GM18868 (cell line): ENCODE measurements around the gene MT1HL1.

Source experiments
- ATAC-seq: cut with Tn5 transposase; IDR thresholded peaks from one replicate; pipeline ENCODE4 v1.9.1; 2021; ENCODE audit warnings: mild to moderate bottlenecking, moderate library complexity; ENCODE audit not compliant: unreplicated experiment

MT1HL1 gene

GRCh38 chr1:237004116-237004515, at the start of gene MT1HL1:
MT1HL1 (minus strand) TSS chr1:237004441; CDS start chr1:237004372, 69 bp downstream.
- no peak for ATAC-seq

DNA sequence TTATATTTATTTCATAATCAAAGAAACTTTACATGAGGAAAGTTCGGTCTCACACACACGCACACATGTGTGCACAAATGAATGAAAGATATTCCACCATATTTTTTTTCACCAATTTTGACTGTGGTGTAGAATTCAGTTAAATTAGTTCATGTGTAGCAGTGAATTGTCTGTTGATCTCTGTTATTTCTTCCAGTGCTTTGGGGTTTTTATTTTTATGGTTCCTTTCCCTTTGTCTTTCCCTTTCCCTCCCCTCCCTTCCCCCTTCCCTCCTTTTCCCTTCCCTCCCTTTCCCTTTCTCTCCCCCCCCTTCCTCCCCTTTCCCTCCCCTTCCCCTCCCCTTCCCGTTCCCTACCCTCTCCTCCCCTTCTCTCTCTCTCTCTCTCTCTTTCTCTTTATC, 46.7 kb upstream of the MT1HL1 start:
- ATAC-seq = no peak

- no peak for ATAC-seq
Measured at GRCh38 chr1:237050185-237050584, 45.9 kb upstream of the MT1HL1 start.

GRCh38 chr1:237048803-237049202, 44.6 kb upstream of the MT1HL1 start:
- no peak for ATAC-seq

DNA sequence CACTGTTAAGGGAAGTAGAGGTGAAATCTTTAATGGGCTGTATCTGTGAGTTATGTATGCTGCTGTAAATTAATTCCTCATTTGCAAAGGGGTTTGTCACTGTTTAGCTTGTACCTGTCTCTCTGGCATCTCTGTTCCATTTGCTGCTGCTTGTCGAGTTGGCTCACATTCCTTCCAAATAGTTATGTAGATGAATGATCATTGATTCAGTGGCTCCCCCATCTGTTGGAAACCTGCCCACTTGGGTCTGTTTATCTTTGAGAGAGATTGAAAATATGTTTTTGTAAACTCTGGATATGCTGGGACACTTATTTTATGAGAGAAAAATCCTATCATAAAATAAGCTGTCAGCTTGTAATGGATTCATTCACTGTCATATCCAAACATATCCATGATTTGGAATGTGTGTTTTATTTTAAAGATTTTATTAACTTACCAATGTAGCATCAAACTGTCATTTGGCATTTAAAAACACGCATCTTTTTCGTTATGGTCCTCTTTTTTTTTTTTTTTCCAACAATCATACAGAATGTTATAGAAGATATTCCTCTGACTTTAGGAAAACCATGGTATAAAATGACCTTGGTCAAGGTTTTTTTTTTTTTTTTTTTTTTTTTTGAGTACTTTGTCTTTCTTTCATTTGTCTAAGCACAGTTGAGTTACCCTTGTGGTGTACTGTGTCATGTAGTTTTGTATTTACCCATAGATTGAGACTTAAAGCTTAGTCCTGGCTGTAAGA, 41.2 kb upstream of the MT1HL1 start:
- no peak for ATAC-seq

DNA sequence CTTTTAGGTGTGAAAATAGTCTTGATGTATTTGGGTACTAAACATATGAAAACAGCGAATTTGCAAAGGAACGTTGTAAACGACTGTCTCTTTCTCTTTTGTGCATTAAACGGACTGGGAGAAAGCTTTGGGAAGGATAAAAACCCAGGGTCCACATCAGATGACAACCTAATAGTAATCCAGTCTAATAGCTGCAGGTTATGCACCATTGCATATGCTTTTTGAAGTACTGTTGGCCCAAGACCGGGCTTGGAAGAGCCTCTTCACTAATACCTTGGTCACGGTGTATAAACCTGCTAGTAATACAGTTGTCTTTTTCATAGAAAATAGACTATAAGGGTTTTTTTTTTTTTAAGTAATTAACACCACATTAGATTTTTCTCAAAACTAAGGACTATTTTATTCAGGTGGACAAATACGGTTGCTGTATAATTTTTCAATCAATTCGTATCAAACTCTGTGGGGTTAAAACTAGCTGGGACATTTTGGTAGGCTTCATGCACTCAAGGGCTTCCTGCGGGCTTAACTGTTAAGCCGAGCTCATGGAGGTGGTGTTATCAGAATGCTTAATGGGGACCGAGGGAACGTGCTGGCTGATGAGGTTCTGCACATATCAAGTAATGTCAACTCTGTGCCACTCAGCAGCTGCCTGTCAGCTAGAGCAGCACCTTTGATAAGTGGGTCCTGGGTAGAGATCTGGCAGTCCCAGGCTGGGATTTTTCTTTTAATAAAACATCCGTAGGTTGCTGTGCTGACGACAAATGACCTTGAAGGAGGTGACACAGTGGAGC, 39.8 kb upstream of the MT1HL1 start:
- no peak for ATAC-seq

DNA sequence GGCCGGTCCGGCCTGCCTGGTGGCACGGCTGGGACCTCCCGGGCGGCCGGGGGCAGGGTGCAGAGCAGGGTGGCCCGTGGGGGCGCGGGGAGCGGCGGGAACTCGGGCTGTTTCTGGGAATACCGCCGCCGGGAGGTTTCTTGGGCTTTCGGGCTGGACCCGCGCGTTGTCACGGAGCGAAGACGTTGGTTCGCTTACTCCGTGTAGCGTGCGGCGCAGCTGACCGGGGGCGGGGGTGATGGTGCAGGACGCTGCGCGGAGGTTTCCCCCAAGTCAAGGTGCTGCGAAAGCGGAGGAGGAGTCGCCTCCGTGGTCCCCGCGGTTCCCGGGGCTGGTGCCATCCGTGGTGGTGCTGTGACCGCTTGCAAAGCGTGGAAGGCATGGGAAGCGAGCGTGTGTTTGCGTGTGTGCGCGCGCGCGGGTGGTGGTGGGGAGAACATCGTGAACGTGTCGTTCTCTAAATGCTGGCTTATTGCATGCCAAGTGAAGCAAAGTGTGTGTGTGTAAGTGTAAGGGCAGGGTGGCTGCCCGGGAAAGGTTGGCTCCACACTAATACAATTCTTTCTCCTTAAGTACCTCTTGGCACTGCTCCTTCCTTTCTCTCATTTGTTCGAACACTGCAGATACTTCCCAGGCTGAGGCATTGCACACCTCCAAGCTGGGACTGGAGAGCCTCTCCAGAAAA, 38.8 kb upstream of the MT1HL1 start:
- ATAC-seq = no peak

DNA sequence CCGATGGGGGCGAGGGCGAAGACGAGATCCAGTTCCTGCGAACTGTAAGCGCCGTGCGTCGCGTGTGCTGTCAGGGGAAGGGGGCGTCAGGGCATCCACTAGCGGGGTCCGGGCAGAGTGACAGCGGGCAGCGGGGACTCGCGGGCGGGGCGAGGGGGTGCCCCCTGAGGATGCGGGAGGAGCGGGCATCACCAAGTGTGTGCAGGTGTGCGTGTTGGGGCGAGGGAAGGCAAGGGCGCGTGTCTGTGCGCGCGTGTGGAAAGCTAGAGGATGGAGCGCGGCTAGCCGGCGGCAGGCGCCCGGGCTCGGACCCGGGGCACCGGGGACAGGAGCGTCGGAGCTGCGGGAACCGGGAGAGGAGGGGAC, 38.3 kb upstream of the MT1HL1 start:
- no peak for ATAC-seq

- ATAC-seq = no peak
Measured at GRCh38 chr1:237041795-237042525, 37.7 kb upstream of the MT1HL1 start, which contains the start of gene RYR2. RYR2 (plus strand) TSS chr1:237042184; CDS start chr1:237042522, 338 bp downstream.

- no peak for ATAC-seq
Measured at GRCh38 chr1:237041461-237041794, 37.2 kb upstream of the MT1HL1 start.

GRCh38 chr1:237040823-237041222, 36.6 kb upstream of the MT1HL1 start:
- ATAC-seq = no peak

DNA sequence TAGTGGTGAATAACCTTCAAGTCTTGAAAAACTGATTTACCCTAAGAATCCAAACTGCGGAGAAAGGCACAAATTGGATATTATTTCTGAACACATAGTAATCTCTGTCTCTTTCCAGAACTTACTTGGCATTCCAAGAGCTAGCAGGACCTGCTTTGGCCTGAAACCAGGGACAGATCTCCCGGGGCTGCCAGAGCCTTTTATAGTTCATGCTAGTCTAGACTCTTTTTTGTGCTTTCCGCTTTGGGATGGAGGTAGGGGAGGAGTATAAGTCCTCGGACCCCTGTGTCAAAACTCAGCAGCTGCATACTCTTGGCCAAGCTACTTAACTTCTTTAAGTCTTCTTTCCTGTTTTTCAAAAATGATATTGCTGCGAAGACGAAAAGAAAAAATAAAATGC, 34.0 kb upstream of the MT1HL1 start:
- no peak for ATAC-seq

- ATAC-seq = no peak
Measured at GRCh38 chr1:237035759-237036158, 31.5 kb upstream of the MT1HL1 start.

DNA sequence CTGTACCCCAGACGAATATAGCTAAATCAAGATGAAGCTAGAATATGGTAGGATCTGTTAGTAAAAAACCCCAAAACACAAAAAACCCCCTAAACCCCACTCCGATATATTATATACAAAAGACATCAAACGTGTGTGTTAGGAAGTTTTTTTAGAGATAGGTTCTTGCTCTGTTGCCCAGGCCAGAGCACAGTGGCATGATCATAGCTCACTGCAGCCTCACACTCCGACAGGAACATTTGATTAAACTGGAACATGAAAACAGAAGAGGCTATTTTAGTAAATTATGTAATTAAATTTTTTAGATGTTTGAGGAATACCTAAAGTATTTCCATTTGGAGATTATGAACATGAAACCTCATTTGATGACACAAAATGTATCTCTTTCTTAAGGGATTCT, 29.6 kb upstream of the MT1HL1 start:
- no peak for ATAC-seq

- no peak for ATAC-seq
Measured at GRCh38 chr1:237033061-237033460, 28.8 kb upstream of the MT1HL1 start.

GRCh38 chr1:237032029-237032428, 27.8 kb upstream of the MT1HL1 start:
- ATAC-seq = peak; percentile 87

GRCh38 chr1:237031480-237031879, 27.2 kb upstream of the MT1HL1 start:
- no peak for ATAC-seq

DNA sequence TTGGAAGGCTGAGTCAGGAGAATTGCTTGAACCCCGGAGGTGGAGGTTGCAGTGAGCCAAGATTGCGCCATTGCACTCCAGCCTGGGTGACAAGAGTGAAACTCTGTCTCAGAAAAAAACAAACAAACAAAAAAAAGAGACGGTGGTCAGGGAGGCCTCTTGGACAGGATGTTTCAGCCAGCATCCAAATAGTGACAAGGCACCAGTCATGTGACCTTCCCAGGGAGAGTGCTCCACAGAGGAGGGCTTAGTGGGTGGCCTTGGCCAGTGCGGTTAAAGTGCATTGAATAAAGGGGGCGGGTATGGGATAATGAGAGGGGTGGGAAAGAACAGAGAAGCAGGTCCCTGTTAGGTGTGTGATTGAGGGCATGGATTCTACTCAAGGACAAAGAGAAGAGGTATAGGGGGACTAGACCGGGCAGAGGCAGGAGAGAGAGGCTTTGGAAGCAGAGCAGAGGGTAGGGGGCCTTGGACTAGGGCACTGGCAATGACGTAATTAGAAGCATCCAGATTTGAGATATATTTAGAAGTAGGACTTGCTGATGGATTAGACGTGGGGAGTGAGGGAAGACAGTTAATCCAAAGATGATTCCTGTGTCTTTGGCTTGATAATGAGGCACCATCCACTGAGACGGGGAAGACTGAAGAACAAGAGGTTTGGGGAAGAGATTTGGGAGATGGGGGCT, 25.8 kb upstream of the MT1HL1 start:
- no peak for ATAC-seq

GRCh38 chr1:237029240-237029639, 25.0 kb upstream of the MT1HL1 start:
- ATAC-seq = no peak

GRCh38 chr1:237025358-237026074, 21.3 kb upstream of the MT1HL1 start:
- no peak for ATAC-seq
